NCI-H2196 treated with DMSO at 0.1 percent for 48 hours (cell line): ENCODE results near the gene LY6G6D.
A peak's percentile ranks its signal among the peaks of the same experiment; 100 is the strongest.

Experiments used
- DNase-seq: peaks from one replicate; lab custom pipeline; 2025; ENCODE audit not compliant: unreplicated experiment; lab: John Stamatoyannopoulos, UW

Gene LY6G6D

DNA sequence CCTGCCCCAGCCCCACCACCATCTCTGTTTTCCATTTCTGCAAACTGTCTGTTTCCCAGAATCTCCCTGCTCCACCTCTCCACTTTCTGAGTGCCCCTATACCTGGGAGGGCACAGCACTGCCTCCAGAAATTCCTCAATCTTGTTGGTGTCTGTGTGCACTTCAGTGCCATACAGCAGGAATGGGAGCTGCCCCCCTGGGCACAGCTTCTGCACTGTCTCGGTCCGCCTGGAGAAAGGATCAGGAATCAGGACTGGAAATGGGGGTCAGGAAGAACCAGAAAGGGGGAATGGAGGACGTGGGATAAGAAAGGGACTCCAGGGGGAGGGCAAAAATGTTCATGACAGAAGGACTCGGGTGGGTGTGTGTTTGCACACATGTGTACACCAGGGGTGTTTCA lies 18.6 kb downstream of the LY6G6D start:
- DNase-seq = no peak

DNA sequence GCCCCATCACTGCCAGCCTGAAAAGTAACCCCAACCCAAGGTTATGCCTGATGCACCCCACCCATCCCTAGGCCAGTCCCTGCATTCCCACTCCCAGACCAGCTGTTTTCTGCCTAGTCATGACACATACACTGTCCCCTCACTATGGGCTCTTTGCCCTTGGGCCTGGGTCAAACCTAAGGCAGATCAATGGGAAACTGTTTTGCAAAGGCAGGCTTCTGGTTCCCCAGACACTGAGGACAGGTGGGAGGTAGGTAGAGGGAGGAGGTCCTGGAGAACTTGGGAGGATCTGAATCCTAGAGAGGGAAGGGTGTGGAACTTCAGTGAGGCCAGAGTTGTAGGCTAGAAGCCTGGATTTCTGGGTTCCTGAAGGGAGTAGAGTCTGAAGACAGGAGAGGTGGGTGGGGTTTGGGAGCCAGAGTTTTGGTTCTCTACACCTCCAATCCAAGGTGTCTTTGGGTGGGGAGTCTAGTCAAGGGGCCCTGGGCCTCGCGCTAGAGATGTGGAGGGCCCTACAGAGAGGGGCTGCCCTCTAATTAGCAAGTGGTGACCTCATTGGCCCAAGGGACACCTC lies 19.2 kb downstream of the LY6G6D start:
- no peak for DNase-seq

DNA sequence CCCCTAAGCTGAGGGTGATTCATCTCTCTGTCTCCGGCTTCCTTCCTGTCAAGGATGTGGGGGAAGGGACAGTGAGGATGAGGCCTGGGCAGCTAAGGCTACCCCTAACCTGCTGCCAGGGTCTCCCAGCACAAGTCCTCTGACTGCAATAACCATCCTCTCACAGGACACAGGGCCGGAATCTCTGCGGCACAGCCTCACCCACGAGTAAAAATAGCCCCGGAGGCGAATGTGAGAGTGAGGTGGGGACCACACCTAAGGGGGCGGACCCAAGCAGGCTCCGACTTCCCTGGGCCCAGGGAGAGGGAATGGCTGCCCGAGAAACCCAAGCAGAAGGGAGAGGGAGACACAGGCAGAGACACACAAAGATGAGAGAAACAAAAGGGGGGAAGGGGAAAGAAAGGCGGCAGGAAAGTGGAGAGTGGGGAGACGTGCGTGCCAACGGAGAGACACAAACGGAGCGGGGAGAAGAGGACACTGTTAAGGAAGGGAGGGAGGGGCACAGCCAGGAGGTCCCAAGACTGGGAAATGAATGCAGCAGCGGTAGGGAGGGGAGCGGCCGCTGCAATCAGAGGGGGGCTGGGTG lies 19.8 kb downstream of the LY6G6D start:
- no peak for DNase-seq

DNA sequence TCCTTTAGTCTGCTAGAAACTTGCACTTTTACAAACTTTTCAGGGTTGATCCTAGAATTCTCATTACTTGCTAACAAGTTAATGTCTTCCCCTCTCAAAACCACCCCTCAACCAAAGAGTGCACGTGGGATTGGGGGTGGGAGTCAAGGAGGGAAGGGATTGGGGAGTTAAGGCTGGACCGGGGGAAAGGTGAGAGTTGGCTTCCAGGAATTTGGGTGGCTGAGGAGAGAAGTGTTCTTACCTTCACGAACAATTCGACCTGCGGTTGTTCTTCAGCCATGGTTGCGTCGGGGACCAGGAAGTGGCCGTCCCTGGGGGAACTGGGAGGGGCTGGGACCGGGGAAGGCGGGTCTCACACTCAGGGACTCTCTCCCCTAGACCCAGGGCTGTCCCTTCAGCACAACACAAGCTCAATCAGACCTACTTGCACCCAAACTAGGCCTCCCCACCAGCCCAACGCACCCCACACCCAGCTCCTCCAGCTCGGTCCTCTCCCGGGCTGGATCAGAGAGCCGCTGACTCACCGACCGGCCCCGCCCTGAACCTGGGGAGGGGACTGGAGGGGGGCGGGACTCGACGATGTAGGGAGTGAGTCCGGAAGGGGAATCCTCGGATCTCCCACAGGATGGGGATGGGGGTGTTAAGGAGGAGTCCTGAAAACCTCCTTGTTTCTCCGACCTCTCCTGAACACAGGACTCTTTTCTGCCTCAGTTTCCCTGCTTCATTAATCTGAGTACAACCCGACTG lies 21.0 kb downstream of the LY6G6D start, which contains the start of gene CLIC1:
TSS of gene CLIC1 (minus strand) at position 510 of the 747 bp plus-strand sequence. CDS start at position 280, 230 bp downstream.
- DNase-seq = peak; percentile 59

DNA sequence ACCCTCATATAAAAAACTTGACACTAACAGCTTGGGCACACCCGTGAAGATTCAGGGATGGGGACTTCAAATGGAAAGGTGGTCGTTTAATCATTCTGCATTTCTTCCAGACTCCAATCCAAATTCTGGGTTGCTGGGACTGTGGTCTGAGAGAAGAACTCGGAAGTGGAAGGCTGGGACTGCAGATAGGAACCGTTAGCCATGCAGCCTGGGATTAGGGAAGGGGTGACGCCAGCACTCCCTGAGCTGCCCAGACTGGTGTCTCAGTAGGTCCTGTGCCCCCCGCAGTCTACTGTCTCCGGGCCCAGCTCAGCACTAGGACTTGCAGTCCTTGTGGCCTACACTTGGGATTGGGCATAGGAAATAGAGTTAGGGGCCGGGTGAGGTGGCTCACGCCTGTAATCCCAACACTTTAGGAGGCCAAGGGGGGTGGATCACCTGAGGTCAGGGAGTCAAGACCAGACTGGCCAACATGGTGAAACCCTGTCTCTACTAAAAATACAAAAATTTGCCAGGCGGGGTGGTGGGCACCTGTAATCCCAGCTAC lies 21.7 kb downstream of the LY6G6D start:
- DNase-seq = no peak

DNA sequence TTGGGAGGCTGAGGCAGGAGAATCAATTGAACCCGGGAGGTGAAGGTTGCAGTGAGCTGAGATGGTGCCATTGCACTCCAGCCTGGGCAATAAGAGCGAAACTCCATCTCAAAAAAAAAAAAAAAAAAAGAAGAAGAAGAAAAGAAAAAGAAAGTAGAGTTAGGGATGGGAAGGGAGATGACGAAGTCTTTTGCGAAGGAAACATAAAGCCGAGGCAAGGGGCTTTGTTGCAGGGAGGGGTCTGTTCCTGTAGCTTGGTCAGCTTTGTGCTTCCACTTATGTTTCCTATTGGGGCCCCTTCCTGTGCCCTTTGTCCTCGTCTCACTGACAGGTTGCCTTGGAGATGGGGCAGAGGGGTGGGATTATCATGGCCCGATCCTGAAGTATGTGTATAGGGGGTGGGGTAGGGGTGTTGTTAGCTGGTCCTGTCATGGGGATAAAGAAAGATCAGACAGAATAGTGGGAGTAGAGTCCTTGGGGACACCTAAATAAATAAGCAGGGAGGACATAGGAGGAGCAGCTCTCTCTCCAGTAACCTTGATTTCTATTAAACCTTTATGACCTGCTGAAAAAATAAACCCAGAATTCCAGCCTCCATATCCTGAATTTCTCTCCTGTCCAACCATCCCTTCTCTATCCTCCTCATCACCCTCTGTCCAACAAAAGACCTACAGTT lies 22.3 kb downstream of the LY6G6D start:
- DNase-seq = no peak

DNA sequence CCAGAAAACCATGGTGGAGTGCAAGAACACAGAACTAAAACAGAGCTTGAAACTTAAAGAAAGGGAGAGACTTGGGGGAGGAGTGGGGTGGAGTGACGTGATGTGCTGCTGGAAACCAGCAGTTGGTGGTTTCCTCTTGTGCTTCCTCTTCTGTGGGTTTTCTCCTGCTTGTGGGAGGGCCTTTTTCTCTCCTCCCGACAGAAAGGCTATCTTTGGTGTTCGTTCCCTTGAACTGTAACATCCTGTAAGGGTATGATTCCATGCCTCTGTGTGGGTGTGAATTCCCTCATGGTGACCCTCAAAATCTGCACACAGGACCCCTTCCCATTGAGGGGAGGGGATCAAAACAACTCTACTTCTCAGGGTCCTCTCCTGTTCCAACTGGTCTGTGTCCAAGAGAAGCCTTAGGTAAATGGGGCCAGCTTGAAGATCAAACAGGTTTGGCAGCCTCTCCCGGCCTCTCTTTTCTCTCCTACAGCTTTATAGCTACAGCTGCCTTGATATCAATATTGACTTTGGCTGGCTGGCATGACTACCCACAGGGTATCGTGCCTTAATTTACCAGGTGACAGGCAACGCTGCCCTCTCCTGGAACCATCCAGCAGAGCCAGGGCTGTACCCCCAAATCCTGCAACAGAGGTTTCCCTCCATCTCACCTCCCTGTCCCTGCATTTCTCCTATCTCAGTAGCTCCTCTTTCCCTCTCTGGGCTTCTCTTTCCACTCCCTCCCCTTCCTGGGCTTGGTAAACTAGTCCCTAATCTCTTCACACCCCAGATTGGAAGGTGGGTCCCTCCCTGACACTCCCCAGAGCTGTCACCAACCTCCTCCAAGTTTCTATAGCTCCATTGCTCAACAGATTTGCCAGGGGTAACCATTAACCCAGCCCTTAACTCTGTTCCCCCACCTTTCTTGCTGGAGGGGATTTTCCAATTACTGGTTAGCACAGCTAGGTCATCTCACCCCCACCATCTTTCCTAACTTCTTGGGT lies 23.1 kb downstream of the LY6G6D start:
- peak; percentile 80 for DNase-seq

DNA sequence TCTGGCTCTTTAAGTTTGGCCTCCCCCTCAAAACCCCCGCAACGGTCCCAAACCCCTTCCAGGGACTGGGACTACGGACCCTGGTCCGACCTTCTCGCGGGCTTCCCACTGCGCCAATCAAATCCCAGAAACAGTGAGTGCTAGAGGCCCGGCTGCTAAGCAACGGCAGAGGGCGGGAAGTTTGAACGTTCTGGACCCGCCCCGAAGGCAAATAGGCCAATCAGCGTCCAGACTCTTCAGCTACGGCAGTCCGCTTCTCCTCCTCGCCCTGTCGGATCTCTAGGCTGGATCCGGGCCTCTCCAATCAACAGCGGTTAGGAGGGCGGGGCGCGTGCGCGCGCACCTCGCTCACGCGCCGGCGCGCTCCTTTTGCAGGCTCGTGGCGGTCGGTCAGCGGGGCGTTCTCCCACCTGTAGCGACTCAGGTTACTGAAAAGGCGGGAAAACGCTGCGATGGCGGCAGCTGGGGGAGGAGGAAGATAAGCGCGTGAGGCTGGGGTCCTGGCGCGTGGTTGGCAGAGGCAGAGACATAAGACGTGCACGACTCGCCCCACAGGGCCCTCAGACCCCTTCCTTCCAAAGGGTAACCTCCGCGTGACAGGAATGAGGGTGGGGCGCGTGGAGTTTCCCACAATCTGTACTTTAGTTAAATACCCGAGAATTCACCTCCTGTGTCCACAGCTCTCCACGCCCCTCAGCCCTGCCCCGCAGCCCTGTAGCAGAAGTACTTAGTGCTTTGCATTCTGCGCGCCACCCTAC lies 24.7 kb downstream of the LY6G6D start, which contains the start of gene MSH5:
TSS of gene MSH5 (plus strand) at position 367 of the 758 bp plus-strand sequence. CDS start 462 bp downstream, outside the sequence.
- DNase-seq = peak; percentile 99

DNA sequence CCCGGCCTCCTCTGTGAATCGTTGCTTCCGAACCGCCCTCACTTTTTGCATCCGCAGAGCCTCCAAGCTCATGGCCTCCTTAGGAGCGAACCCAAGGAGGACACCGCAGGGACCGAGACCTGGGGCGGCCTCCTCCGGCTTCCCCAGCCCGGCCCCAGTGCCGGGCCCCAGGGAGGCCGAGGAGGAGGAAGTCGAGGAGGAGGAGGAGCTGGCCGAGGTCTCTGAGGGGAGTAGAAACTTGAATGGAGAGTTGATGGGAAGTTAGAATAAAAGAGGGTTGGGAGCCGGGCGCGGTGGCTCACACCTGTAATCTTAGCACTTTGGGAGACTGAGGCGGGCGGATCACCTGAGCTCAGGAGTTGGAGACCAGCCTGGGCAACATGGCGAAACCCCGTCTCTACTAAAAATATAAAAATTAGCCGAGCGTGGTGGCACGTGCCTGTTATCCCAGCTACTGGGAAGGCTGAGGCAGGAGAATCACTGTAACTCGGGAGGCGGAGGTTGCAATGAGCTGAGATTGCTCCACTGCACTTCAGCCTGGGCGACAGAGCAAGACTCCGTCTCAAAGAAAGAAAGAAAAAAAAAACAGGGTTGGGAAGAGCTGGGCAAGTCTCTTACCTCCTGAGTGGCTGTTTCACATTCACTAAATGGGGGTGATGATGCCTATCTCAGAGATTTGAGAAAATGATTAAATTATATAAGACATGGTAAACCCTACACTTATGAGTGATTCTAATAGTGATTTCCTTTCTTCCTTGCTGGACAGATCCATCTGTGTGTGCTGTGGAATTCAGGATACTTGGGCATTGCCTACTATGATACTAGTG lies 25.5 kb downstream of the LY6G6D start:
- no peak for DNase-seq

DNA sequence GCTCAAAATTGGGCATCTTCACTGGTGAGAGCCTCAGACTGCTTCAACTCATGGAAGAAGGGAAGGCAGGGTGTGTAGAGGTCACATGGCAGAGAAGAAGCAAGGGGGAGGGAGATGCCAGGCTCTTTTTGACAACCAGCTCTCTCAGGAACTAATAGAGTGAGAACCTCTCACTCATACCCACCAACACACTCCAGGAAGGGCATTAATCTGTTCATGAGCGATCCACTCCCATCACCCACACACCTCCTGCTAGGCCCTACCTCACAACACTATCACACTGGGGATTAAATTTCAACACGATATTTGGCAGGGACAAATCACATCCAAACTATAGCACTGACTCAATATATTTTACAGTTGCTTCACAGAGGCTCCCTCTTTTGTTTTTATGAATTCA lies 26.7 kb downstream of the LY6G6D start:
- no peak for DNase-seq

DNA sequence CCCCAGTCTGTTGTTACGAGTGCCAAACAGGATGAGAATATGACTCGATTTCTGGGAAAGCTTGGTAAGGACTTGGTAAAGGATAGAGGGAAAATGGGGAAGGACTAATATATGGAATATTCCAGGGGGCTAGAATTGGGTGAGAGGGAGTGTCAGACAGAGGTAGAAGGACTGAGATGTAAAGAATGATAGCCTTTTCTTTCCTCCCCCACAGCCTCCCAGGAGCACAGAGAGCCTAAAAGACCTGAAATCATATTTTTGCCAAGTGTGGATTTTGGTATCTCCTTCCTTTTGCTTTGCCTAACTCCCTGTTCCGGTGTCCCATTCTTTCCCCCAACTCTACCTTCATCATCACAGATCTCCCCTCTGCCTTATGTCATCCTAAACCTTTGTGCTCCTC lies 27.7 kb downstream of the LY6G6D start:
- DNase-seq = no peak

DNA sequence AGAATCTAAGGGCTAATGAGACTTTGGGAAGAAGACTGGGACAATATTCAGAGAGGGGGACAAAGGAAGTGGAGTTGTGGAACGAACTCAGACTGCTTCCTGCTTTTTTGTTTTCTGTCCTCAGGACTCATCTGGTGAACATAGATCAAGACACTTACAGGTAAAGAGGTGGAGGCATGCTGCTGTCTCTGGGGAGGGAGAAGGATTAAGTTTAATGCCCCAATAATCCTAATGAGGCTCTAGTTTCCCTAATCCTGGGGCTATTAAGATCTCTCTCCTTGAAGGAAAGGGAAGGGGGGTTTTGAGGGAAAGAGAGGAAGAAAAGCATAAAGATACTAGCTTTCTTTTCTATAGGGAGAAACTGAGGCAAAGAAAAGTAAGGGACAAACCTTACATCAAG lies 29.3 kb downstream of the LY6G6D start:
- DNase-seq = no peak

DNA sequence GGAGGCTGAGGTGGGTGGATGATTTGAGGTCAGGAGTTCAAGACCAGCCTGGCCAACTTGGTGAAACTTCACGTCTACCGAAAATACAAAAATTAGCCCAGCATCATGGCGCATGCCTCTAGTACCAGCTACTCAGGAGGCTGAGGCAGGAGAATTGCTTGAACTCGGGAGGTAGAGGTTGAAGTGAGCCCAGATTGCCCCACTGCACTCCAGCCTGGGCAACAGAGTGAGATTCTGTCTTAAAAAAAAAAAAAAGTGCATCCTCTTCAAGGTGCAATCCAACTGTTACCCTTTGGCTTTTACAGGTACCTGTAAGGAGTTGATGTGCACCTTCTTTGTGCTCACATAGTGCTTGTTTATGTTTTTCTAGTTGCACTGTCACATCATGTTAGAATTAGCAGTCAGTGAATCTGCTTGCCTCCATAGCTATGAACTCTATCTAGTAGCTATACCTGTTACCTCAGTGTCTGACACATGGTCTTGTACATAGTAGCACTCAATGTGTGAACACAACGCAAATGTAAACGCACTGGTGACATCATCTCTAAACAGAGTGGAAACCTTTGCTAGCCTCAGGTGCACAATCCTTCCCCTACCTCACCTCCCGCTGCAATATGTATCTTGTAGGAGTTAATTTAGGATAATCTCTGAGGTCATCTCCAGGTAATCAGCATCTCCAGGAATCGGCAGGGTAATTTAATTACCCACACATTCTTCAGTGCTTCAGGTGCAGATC lies 34.3 kb downstream of the LY6G6D start:
- no peak for DNase-seq

DNA sequence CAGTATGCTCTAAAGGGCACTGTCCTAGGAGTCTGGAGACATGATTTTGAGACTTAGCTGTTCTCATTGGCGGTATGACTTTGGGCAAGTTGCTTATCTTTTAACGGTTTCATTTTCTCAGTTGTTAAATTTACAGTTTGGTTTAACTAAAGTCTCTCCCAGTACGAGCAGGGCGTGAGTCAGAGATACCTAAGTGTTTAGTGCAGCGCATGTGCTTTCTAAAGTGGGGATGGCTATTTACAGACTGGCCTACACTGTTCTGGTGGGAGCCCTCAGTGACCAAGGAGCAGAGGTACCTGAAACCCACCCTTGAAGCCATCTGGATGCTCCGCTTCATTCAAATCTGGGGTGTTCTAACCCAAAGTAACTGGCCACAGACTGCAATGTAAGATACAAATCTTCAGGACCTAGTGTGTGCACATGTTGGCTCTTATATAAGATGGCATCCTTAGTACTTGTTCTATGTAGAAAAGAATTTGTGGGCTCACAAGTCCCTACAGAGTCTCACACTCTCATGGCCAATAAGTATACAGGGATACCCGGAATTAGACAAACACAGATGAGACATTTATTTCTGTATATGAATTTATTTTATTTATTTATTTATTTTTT lies 35.4 kb downstream of the LY6G6D start:
- DNase-seq = no peak

DNA sequence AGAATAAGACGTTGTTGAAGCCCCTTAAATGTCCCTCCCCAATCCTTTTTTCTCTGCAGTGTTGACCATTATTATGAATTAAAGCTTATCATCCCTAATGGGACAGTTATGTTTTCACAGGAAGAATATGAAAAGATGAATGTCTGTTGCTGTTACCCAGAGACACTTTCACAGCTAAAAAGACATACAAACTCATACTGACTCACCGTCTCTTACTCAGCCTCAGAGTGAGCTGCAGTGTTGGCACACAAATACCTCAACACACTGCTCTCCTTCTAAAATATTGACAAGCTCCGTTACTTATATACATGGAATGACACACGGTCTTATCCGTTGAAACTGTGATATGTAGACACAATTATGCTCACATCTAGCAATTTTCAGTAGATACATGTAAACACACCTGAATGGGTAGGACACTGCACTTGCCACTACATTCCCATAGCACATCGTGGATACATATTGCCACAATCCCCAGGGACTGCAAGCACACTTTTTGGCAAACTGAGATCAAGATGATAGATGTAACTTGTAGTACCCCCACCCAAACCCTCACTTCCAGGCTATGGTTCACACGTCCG lies 37.7 kb downstream of the LY6G6D start:
- DNase-seq = no peak

DNA sequence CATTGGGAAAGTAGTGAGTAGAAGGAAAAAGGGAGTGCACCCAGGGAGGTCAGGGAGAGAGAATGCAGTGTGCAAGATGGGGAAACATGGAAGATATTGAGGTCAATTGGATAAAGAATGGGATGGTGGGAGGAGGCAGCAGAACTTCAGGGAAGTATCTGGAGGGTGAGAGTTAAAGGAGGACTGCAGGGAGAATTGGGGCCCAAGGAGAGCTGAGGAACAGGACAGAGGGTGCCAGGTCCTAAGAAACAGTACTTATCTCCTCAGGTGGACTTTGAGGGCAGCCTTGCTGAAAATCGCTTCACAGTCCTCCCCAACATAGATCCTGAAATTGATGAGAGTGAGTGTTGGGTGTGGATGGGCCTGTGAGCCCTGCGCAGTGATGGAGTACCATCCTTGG lies 43.1 kb downstream of the LY6G6D start:
- DNase-seq = no peak

DNA sequence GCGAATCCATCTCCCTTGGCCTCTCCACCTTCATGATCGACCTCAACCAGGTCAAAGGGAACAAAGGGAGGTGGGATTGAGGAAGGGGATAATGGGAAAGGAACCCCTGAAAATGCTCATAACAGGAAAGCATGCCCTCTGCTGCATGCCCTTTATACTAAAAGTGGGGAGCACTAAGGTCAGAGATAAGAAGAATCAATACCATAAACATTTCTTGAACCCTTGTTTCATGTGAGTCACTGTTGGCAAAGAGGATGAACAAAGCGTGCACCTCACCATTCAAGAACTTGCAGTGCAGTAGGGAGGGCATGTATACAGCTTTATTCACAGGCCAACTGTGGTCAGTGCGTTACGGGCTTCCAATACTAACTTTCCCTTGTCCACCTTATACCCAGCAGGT lies 45.6 kb downstream of the LY6G6D start:
- DNase-seq = no peak
